ENCODE results near the gene NKX2-2.

Gene NKX2-2

DNA sequence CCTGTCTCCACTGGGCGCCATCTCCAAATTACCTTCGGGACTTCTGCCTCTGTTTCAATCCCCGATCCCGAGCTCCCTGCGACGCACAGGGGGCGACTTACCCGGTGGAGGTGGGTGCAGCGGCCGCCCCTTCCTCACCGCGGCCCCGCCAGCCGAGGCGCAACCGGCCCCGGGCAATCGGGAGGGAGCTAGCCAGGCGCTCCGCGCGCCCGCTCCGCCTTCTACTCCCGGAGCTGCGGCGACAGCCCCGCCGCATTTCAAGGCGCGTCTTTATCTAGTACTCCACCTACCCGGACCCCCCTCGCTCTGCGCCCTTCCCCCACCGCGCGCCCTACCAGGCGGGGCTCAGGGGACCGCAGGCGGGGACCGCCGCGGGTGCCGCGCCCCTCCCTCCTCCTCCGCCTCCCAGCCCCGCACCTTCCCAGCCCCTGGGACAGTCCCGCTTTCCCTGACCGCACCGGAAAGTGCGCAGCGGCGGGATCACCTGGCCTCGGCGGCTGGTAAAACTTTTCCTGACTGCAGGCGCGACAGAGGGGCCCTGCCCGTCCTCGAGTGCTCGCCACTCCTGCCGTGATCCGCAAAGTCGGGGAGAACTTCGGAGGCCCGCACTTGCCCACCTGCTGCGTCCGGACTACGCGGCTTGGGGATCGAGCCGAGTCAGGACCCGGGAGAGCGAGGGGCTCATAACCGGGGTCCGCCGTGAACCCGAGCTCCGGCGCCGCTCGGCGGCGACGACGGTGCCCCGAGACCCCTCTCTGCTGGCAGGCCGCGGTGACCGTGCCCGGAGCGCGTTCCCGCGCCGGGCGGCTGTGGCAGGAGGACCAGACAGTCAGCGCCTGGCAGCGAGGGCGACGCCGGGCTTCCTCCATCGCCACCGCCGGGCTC, 8.0 kb upstream of the NKX2-2 start:
- no peak for DNase-seq

DNA sequence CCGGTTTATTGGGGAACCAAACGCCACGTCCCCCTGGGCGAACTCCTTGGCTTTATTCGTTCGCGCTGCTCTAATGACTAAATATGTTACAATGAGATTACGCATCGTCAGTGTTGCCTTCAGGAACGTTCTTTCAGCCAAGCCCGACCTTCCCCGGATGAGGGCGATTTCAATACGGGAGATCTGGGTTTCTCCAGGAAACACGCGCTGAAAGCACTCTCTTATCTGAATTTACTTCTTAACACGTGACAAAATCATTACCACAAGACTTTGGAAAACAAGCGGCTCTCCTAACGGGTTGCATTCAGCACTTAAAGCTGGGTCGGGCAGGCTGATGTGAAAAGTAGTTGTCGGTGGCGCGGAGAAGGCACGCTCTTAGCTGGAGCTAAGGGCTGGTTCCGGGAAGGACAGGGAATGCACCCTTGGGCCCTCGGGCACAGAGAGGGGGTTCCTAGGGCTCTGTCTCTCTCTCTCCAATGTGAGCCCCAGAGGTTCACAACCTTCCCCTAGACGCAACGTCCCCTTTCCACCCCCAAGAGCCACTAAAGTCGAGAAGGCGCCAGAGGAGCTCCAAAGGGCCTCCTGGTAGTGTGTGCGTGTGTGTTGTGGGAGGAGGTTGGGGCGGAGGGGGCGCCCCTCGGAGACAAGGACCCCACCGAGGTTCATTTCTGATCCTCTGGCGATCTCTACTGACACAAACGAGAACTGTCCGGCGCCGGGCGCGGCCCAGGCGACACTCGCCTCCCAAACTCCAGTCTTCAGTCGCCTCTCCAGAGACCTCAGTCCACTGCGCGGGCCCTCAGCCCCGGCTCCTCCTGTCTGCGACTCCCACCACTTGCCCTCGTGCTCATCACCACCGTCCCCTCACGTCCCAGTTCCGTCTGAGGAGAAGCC, 7.1 kb upstream of the NKX2-2 start:
- DNase-seq: no peak

DNA sequence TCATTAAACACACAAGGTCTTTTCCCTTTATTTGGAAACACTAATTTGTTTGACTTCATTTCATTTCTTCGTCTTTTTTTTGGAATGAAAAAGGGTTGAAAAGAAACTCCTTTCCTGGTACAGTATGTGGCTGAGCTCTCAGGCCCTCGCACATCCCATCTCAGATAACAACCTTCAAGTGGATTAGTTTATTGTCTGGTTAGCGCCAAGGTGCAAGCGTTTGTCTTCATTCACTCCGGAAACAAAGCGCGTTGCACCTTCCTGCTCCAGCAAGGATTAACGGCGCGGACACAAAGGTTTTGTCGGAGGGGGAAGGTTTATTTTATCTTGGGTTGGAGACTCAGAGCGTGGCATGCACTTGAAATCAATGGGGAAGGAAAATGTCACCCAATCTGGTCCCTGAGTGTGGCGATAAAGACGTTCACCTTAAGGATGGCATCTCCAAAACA, 5.3 kb upstream of the NKX2-2 start:
- DNase-seq: no peak

DNA sequence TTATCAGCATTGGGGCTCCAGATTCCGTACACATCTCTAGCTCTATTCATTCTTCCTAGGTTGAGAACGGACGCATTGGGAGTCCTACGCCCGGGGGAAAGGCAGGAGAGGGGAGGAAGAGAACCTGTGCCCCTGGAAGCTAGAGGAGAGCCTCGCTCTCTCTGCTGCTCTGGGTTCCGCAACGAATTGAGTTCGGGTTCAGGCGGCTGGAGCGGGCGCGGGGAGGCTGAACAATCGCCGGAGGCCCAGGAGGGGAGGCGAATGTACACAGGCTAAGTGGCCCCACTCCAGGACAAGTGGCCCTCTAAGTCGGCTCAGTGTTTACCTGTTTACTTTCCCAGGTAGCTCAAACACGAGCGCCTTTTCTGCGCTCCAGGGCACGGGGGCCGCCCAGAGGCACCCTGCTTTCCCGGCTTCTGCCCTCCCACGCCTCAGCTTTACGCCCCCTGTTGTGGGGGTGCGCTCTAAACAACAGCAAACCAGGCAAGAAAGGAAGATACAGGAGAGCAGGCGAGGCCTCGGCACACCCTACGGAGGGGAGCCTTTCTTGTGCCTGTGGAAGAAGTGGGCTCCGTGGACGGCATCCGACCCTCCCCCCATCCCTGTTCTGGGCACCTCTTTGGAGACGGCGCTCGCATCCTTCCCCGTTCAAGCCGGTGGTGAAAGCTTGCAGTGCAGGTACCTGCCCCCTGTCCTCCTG, 4.6 kb upstream of the NKX2-2 start:
- DNase-seq: no peak

DNA sequence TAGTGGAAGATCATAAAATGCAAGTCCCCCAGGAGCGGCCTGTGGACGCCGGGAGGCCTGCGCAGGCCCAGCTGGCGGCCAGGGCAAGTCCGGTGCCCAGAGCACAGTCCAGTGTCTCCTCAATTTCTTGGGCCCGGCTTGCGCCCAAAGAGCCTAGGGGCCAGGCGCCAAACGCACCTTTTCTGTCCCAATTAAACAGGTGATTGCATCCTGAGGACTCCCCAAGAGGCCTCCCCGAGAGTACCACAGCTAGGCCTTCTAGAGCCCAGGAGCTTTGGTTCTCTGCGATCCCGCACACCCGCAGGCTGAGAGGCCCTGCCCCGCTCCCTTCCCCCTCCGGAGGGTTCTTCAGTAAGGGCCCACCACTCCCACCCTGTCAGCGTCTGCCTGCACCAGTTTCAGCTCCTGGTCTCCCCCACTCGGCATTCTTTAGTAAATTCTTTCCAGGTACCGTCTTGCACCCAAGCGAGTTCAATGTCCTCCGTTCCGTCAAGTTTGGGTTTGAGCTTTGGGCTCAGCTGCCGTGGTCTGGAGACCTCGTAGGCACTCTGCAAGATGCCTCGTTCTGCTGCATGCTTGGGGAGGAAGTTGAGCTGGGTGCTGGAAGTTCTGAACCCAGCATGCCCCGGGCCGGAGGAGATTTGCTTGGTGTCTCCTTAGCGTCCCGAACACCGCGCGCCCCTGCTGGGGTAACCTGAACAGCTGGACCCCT, 3.9 kb upstream of the NKX2-2 start:
- no peak for DNase-seq

DNA sequence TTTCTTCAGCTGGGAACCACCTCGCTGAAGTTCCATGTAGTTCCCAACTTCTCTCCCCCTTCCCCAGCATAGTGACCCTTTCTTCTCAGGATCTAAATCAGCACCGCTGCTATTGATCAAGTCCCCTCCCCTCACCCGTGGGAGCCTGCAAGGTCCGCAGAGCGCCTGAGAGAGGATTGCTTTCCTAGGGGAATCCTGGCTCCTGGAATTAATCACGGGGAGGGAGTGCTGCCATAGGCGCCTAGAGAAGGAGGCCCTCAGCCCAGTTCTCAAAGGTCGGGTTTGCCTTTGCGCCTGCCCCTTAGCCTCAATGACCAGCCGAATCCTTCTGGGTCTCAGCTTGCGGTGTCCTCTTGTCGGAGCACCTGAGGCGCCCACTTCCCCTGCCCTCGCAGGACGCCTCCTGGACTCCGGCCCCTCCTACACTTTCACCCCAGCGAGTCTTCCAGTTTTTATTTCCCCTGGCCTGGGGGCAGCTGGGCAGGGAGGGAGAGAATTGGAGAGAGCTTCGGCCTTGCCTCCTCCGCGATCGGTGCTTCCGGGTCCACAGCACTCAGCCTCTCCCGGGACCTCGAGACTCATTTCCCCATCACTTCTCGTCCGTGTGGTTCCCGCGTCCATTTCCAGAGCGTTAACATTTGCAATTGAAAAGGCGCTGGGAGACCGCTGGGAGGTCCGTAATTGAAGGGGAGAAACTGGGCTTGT, 3.1 kb upstream of the NKX2-2 start:
- DNase-seq: no peak

DNA sequence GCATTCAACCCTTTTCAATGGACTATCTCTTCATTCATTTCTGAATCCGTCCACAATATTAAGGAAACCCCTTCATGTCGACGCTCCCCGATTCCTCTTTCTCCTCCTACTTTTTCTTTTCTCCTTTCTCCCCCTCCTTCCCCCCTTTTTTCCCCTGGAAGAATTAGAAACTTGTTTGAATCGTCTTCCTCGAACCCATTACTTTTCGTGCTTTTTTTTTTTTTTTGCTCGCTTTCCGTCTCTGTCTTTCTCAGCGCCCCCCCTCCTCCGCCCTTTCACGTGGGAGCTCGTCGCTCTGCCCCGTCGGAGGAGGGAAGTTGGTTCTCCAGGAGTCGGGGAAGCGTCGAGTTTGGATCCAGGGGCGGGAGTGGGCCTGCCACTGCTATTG, 2.3 kb upstream of the NKX2-2 start:
- DNase-seq: no peak

DNA sequence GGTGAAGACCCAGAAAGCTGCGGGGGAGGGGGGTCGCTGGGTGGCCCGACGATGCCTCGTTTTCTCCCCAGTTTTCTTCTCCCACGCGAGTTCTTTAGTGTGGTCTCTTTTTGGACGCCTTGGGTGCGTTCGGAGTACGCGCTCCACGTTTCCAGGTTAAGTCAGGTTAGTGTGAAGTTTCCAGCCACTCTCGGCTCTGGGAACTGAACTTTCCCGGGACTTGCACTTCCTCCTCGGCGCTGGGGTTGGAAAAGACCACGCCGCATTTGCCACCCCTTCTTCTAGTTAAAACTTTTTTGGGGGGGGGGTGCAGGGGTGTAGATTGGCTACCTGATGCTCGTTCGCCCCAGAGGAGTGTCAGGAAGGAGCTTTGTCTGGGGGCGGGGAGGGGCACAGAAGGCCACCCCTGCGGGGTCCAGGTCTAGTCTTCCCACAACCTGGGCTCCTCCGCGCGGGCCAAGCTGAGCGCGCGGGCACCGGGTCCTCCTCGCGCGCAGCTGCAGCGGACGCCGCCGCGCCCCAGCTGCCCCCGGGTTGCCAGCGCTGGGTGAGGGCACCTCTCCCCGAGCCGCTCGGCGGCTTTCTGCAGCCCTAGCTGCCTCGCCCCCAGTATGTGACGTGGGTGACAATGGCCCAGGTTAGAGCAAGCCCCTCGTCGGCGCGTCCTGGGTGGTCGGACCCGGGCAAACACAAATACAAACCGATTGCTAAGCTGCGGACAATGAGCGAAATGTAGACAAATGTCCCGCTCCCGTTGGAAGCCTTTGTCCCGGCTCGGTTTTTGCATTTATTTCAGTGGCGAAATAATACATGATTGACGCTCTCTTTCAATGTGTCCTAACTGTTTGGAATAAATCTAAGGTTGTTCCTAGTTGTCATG, 1.7 kb upstream of the NKX2-2 start:
- DNase-seq: no peak

DNA sequence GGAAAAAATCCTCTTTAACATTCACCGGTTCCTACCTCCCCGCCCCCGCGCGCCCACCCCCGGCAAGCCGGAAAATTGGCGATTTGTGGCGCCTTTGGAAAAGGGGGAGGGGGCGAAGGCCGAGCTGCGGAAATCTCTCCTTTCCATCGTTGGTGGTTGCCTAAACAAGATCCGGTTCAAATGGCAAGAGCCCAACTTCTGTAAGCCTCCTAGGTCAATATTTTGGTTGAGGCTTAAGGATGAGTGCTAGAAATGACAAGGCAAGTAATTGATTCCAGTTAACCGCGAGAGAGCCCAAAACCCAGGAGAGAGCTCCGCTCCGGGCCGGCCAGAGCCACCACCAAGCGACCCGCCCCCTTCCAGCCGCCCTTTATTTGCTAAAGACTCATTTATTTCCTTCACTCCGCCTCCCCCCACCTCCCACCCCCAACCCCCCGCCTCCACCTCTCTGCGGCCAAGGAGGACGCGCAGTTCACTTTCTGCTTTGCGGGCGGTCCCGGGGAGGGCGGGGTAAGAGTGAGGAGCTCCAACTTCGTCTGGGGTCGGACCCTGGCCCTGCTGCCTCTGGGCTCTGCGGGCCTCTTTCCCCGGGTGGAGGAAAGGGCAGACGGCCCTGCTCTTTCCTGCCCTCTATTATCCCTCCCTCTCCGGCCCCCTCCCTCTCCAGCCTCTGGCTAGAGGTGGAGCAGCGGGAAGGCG, 838 bp upstream of the NKX2-2 start:
- no peak for DNase-seq

DNA sequence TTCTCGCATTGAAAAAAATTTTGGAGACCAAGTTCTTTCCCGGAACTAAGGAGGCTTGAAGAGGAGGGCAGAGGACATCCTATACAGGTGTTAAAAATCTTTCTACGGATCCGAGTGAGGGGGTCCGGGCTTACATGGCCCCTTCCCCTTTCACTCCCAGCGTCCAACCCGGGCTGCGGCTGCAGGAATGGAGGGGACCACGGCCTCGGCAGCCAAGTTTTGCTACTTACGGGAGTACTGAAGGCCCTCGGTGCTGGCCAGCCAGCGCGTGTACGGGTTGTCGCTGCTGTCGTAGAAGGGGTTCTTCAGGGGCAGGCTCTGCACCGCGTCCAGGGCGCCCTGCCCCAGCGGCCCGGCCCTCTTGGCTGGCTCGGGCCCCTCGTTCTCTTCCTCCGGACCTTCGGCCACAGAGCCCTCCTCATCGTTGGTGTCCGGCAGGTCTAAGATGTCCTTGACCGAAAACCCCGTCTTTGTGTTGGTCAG, 642 bp downstream of the NKX2-2 start:
- no peak for DNase-seq

DNA sequence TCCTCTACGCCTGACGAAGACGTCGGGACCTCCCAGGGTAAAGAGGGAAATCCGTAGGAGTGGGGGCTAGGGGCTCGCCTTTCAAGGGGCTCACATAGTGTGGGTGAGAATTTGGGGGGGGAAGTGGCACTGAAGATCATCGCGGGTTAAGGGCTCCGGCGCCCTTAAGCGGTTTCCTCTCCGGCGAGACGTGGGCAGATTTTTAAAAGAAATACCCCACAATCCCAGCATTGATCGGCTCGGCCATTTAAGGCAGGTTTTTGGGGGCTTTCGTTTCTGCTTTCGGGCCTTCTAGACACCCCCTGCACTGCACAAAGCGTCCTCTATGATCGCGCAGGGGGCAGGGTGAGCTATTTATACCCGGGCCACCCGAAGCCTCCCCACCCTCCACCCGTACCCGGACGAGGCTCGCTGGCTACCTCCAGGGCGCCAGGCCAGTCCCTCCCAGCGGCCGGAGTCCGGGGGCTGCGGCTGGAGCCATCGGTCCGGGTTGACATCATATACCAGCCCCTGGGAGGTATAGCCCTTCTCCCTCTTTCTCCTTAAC, 1.2 kb downstream of the NKX2-2 start:
- DNase-seq: no peak

DNA sequence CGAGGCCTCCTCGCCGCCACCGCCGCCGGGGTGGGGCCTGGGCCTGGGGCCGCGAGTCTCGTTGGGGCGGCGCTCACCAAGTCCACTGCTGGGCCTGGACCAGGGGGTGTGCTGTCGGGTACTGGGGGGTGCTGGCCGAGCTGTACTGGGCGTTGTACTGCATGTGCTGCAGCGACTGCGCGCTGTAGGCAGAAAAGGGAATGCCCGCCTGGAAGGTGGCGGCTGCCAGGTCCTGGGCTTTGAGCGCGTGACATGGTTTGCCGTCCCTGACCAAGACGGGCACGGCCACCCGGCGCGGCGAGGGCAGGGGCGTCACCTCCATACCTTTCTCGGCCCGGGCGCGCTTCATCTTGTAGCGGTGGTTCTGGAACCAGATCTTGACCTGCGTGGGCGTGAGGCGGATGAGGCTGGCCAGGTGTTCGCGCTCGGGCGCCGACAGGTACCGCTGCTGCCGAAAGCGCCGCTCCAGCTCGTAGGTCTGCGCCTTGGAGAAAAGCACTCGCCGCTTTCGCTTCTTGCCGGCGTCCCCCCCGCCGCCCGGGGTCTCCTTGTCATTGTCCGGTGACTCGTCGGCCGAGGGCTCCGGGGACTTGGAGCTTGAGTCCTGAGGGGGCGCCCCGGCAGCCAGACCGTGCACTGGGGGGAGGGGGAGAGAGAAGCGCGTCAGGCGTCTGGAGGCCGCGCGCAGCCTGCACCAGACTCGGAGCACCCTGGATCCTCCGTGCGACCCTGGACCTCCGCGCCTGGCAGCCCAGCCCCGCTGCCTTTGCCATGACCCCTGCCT, 1.8 kb downstream of the NKX2-2 start:
- no peak for DNase-seq

DNA sequence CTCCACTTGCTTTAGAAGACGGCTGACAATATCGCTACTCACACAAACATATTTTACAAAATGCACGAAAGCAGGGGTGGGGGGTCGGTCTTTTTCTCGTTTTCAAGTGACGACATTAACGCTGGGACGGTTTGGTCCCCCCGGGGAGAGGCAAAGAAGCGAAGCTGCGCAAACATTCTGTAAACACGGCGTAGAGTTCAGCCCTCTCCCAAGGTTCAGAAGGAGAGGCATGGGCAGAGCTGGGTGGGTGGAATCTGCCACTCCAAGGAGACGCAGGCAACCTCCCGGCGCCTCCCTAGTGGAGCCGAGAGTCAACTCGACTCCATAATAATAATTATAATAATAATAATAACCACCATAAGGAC, 2.4 kb downstream of the NKX2-2 start:
- no peak for DNase-seq

DNA sequence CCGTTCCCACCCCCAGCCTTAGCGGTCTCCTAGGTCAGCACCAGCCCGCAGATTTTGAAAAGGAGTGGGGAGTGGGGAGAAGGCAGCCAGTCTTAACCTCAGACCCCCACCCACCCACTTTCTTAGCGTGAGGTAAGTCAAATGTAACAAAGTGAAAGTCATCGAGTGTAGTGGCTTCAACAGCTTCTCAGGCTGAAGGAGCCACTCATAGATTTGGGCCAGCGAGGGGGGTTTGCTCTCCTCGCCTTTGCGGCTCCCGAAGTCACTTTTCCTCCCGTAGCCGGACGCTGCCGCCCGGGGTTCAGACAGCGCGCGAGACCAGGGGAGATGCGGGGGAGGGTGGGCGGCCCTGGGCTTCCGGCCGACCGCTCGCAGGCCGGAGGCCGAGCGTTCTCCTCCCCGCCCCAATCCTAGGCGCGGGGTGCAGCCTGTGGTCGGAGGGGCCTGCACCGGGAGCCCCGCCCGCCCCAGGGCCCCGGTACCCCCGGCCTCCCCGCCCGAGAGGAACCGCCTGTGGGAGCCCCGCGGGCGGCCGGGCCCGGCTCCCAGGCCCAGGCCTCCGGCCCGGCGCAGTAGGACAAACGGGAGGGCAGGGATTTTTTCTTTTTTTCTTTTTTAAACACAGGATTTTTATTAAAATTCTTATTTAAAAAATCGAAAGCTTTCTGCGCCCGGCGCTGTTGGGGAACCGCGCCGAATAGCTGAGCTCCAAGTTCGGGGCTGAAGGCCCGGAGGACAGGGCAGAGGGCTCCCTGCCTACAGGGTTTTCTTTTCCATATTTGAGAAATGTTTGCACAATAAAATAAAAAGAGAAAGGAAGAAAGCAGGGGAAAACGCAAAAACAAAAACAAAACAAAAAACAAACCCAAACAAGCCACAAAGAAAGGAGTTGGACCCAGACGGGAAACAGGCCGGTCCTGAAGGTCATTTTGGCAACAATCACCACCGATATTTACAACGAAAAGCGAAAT, 3.2 kb downstream of the NKX2-2 start:
- DNase-seq: no peak

DNA sequence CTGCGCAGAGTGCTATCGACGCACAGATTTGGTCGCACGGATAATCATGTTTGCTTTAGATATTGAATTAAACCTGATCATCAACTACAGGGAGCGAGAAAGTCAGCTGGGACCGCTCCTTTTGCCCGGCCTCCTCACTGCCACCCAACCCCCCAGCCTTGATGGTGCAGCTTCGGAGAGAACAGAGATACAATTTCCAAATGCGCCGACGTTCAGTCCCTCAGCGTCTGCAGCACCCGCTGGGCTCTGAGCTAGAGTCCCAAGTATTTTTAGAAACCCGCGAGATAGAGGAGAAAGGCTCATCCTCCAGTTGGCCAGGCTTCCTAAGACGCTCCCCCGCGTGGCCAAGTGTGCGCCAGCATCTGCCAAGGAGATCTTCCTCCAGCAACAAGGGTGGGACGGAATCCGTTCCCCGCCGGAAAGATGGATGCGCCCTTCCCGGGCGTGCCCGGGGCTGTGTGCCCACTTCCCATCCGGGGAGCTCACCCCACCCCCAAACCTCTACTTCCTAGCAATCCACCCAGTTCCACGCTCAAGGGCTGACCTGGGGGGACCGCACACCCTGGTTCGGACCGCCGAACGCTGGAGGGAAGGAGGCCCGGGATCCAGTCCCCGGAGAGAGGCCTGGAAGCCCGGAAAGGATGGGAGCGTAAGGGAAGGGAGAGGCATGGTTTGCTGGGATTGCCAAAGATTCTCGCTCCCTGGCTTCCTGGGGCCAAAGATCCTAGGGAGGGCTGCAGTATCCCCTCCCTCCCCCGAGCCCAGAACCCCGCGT, 4.1 kb downstream of the NKX2-2 start:
- DNase-seq: no peak

DNA sequence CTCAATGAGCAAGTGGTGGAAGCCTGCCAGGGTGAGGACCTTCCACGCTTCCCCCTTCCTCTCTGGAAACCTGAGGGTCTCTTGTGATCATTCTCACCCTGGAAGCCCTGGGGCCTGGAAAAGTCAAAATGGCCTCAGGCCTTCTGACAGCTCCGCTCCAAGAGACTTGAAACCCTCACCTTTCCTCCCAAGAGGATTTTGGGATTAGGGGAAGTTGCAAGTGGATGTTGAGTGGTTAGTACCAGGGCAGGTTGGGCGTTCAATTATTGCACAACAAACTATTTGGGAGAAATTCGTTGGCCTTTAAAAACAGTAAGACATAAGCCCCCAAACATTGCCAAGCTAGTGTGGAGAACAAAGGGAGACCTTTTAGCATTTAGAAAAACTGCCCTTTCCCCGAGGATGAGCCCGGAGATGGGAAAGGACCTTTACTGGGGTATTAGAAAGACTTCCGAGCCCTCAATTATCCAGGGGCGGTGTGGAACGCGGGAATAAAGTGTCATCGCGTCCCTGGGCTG, 4.7 kb downstream of the NKX2-2 start:
- no peak for DNase-seq
